NCI-H146 (cell line): ENCODE results near the gene MCEE.
A peak's percentile ranks its signal among the peaks of the same experiment; 100 is the strongest.
"Not testable (repeated sequence)": the region's sequence is repeated elsewhere in the genome, so short reads cannot be mapped to it uniquely, and the experiment has no call there.

Experiments used
- DNase-seq: peaks from one replicate; lab custom pipeline; 2025; lab: John Stamatoyannopoulos, UW

Gene MCEE

DNA sequence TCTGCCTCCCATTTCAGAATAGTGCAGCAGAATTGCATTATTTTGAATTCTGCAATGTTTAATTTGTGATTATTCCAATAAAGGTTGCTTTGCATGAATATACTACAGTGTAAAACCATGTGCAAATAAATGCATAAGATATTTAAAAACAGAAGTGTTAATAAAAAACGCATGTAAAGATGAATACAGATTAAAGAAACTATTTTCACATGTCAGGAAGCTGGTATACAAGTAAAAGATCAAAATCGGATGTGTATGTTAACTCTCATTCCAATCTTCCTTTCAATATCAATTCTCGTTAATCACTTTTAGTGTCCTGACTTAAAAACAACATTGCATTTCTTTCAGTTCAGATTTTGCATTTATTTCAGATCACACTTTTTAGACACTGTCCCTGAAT is 3.1 kb downstream of the MCEE start:
- no peak for DNase-seq

DNA sequence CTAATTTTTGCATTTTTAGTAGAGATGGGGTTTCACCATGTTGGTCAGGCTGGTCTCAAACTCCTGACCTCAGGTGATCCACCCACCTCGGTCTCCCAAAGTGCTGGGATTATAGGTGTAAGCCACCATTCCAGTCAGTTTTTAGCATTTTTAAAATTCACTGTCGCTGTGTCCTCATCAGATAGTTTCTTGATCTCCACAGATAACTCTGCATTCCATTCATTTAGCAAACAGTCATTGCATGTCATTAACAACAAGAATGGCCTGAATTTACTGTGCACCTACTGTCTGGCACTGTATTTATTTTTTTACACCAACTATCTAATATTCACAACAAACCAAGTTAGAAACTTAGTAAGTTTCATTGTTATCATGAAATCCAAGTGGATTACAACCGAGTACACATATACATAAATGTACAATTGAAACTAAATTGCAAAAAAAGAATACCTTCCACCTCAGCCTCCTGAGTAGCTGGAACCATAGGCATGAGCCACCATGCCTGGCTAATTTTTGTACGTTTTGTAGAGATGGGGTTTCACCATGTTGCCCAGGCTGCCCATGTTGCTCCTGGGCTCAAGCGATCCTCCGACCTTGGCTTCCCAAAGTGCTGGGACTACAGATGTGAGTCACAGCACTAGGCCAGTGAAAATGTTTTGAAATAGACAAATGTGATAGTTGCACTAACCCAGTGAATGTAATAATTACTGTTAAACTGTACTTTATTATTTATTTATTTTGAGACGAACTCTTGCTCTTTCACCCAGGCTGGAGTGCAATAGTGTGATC is 4.3 kb downstream of the MCEE start:
- no peak for DNase-seq

DNA sequence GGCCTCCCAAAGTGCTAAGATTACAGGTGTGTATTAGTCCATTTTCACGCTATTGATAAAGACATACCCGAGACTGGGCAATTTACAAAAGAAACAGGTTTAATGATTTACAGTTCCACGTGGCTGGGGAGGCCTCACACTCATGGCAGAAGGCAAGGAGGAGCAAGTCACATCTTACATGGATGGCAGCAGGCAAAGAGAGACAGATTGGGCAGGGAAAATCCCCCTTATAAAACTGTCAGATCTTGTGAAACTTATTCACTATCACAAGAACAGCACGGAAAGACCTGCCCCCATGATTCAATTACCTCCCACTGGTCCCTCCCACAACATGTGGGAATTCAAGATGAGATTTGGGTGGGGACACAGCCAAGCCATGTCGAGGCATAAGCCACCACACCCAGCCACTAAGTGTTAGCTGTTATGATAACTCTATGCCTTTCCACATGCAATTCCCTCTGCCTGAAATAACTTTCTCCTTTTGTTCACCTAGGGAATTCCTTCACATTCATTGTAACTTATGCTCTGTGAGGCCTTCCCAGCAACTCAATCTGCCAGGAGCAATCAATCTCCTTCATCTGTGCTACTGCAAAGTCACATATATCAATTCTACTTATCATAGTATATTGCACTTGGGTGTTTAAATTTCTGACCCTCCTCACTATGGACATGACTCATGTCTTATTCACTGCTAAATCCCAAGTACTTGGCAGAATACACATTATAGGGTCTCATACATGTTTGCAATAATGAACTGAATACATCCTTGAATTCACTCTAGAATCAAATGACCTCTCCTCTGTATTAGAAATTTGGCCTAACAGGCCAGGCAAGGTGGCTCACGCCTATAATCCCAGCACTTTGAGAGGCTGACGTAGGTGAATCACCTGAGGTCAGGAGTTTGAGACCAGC is 7.4 kb downstream of the MCEE start:
- no peak for DNase-seq

DNA sequence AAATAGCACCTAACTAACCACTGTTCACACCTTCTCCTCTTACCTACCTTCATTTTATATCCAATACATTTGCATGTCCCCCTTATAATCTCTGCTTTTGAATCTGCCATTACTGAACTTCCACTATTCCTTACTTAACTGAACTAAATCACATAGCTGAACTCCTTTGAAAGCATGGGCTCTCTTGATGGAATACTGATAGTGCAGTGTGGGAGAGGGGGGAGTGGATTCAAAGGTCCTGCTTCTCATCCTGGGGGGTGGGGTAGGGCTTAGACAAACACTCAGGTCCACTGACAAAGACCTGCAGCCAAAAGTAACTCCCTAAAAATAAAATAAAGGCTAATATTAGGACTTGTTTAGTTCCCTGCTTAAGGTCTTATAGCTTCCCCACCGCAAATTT is 8.6 kb downstream of the MCEE start:
- DNase-seq, result no peak

DNA sequence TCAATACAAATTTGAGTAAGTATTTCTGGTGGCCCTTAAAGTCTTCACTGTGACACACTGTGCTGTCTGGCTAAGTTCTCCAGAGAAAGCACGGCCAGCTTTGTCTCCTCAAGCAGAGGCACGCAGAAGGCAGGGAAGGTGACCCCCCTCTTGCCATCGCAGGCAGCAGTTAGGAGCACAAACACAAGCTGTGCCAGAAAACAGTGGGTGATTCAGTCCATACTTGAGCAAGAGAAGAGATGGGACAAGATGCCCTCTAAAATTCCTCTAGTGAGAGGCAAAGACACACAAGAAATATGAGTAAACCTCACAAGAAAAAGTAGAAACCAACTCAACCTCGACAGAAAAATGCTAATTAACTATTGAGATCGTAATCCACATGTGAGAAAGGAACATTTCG is 9.8 kb downstream of the MCEE start:
- DNase-seq, result no peak

DNA sequence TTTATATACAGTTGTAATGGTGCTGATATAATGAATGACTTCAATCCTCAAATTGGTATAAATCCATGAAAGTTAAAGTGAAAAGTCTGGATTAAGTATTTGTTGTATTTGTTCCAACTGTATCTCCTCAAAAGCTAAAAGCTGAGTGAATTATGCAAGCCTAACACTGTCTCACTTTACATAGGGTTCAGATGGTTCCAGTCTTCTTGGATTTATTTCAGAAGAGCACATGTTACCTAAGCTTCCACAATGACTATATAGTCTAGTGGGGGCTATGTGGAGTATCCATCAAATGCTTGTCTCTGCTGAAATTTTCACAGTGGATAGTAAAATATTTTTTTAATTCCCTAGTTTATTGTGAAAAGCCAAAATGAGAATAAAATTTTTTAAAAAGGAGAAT is 13.0 kb downstream of the MCEE start:
- DNase-seq, result no peak

DNA sequence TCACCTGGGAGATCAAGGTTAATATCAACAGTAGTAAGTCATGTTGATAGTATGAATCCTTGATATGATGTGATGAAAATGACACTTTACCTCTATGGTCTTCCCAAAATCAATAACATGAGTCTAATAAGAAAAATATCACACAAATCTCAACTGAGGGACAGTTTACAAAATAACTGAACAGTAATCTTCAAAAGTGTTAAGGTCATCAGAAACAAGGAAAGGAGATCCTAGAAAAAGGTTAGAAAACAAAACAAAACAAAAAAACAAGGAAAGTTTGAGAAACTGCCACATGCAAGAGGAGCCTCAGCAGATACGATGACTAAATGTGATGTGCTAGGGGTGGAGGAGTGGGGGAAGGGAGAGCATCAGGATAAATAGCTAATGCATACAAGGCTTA is 16.2 kb downstream of the MCEE start:
- DNase-seq, result no peak

DNA sequence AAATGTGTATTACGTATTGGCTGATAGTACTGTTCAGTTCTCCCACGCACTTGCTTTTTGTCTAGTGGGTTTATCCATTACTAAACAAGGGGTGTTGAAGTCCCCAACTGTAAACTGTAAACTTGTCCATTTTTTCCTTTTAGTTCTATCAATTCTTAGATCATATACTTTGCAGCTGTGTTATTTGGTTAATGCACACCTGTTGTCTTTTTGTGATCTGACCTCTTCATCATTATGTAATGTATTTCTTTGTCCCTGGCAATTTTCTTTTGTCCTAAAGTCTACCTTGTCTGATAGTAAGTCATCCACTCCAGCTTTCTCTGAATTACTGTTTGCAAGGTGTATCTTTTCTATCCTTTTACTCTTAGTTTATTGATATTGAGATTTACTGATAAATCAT is 21.9 kb downstream of the MCEE start:
- DNase-seq, result no peak

DNA sequence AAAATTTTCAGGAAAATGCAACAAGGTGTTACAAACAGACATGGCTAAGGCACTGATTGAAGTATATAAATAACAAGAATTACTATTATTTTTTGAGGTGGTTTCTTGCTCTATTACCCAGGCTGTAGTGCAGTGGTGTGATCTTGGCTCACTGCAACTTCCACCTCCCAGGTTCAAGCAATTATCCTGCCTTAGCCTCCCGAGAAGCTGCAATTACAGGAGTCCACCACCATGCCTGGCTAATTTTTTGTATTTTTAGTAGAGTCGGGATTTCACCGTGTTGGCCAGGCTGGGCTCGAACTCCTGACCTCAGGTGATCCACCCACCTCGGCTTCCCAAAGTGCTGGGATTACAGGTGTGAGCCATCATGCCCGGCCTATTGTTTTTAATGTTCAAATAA is 23.6 kb downstream of the MCEE start:
- DNase-seq, result not testable (repeated sequence)

DNA sequence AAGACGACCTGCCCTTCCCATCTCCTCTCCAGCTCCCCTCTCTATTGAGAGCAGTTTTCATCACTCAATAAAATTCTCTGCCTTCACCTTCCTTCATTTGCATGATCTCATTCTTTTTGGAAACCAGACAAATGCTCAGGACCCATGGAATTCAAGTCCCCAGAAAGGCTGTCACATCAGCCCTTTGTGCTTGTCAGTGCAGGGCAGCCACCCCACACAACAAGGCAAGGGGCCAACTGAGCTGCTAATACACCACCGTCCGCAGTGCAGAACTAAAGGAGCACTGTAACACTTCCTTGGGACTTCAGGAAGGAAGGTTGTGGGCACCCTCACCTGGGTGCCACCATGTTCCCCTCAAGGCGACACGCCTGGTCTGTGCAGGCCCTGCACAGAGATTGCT is 26.2 kb downstream of the MCEE start:
- no peak for DNase-seq

DNA sequence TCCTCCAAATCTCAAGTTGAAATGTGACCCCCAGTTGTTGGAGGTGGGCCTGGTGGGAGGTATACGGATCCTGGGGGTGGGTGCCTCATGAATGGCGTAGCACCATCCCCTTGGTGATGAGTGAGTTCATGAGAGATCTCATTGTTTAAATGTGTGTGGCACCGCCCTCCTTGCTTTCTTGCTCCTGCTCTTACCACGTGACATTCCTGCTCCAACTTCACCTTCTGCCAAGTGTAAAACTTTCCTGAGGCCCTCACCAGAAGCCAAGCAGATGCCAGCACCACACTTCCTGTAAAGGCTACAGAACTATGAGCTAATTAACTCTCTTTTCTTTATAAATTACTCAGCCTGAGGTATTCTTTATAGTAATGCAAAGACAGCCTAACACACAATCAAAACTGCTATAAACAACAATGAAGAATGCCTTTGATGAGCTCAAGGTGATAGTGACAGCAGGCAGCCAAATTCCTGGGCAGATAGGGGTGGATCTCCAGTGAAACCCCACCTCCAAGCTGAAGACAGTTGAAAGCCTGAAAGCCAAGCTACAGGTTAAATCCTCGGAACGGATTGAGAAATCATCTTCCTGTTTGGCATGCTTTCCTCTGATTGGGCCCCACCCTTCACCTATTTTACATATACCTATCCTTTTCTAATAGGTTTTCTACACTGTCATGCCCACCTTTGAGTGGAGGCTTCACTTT is 26.9 kb downstream of the MCEE start:
- DNase-seq, result no peak

DNA sequence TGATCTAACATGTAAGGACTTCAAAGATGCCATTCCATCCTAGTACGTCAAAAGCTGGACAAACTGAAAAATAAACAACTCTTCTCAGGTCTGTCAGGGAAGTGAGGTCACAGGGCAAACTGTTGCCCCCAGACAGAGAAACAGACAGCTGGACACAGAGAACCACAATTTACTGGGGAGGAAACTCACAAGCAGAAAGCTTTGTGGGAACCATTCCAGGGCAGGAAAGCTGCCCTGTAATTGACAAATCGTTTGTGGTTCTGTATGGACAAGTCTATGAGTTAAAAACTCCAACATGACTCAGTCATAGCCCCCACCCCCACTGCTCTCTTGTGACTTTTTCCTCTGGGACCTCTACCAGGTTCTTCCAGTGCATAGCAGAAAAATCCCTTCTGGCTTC is 28.4 kb downstream of the MCEE start:
- DNase-seq, result no peak

DNA sequence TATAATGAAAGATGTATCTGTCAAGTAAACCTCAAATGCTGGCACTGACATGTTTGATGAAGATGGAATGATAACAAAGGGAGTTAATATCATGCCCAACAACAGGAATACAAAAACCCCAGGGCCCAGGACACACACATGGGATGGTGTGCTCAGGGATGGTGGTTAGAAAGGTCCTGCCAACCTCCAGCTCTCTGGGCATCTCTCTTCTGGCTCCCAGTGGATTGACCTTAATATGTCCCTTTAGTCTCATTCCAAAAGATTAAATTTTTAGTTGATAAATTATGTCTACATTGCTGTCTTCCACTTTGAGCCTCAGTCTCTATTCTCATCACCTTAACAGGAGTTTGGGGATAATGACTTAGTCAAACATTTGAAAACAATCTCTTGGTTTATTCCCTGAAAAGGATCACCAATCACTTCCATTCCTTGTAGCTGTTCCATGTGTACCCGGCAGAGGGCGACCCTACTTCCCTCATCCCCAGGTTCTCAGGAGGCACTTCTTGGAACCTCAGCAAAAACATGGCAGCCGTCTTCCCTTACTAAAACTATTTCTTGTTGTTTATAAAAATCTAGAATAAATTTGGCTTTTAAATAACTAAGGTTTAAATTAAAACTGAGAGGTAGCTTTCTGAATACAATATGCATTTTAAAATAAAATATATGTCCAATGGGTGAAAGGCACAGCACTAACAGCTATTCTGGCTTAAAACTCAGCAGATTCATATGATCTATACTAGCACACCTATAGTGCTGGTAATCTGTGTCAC is 29.6 kb downstream of the MCEE start:
- peak; percentile 63 for DNase-seq

DNA sequence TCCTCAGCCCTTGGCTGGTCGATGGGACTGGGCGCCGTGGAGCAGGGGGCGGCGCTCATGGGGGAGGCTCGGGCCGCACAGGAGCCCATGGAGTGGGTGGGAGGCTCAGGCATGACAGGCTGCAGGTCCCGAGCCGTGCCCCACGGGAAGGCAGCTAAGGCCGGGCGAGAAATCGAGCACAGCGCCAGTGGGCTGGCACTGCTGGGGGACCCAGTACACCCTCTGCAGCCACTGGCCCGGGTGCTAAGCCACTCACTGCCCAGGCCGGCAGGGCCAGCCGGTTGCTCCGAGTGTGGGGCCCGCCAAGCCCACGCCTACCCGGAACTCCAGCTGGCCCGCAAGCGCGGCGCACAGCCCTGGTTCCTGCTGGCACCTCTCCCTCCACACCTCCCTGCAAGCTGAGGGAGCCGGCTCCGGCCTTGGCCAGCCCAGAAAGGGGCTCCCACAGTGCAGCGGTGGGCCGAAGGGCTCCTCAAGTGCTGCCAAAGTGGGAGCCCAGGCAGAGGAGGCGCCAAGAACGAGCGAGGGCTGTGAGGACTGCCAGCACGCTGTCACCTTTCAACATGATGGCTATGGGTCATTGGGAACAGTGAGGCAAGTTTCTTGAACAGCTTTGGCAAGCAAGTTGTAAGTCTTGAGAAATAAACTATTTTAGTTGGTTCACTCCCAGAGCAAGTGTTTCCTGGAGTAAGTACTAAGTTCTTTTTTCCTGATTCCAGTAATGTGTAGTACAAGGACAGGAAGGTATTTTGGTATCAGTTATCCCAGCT is 37.4 kb downstream of the MCEE start:
- not testable (repeated sequence) for DNase-seq

DNA sequence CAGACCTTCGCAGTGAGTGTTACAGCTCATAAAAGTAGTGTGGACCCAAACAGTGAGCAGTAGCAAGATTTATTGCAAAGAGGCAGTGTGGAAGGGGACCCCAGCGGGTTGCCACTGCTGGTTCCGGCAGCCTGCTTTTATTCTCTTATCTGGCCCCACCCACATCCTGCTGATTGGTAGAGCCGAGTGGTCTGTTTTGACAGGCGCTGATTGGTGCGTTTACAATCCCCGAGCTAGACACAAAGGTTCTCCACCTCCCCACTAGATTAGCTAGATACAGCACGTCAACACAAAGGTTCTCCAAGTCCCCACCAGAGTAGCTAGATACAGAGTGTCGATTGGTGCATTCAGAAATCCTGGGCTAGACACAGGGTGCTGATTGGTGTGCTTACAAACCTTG is 38.2 kb downstream of the MCEE start:
- not testable (repeated sequence) for DNase-seq

DNA sequence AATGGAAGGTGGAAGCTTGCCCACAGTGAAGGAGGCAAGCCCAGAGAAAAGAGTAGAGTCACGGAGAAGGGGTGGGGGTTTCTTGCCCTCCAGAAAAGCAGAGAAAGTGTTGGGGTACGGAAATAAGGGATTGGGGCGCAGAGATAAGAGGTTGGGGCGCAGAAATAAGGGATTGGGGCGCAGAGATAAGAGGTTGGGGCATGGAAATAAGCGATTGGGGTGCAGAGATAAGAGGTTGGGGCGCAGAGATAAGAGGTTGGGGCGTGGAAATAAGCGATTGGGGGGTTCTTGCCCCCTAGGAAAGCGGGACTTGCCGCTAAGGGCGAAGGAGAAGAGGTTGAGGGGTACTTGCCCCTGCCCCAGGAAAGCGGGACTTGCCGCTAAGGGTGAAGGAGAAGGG is 40.6 kb downstream of the MCEE start:
- DNase-seq, result not testable (repeated sequence)

DNA sequence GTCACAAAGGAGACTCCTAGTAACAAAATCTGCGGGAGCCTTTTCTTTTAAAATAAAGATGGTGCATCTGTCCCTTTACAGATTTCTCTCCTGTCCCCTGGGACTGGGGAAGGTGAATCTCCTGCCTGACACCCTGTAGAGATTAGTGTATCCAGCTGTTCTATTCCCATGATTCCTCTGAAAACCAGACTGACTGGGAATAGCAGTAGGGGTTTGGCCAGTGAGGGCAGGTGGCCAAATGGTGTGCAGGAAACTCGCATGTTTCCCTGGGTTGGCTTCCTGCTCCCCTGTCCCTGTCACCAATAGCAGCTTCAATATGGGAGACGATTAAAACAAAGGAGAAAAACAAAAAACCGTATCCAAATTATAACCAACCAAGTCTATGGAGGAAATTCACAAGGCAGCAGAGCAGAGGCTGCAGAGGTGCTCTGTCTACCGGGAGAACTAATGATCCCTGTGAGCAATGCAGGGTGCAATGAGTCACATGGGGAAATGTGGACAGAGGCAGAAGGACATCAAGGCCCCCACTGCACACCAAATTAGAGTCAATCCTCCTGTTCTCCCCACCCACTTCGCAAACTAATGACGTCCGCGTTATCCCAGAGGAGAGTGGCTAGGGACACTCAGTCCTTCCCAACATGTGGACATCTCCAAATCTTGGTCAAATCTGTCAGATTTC is 44.6 kb downstream of the MCEE start:
- DNase-seq, result peak; percentile 54

DNA sequence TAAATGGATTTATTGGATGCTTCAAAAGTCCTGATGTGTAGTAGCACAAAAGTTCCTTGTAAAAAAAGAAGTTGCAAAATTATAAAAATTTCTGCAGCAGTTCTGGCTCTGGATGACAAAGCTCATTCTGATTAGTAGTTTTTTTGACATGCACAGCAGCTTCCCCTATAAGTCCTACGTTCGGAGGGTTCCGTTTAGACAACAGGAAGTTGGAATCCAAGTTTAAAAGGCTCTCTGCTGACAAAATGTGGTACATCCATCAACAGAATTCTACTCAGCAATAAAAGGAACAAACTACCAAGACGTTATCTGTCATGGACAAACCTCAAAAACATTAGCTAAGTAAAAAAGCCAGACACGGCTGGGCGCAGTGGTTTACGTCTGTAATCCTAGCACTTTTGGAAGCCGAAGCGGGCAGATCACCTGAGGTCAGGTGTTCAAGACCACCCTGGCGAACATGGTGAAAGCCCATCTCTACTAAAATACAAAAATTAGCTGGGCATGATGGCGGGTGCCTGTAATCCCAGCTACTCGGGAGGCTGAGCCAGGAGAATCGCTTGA is 46.2 kb downstream of the MCEE start:
- DNase-seq, result not testable (repeated sequence)

DNA sequence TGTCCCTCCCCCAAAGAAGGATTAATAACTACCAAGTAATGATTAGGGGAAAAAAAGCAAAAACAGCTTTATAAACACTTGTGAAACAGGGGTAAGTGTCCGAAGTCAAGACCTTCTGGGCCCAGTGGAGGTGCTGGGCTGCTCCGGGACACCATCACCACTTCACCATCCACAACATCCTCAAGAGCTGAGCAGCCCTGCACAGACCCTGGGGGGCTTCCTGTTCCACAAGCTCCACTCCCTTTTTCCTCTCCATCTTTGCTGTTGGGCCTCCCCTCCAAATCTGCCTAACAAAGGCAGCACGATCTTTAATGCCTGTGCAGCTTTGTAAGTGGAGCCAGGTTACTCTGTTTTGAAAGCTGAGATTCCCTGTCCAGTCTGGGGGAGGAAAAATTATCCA is 46.7 kb downstream of the MCEE start:
- DNase-seq, result not testable (repeated sequence)
